Activated T-cell treated with anti-CD3 and anti-CD28 coated beads, Interleukin-2, amount 50 U/mL, for 4 hours (primary cell): ENCODE measurements around the gene CLPTM1L. TPM values are rescaled to one million over a fixed set of nuclear protein-coding genes. Genes with fewer than 3 reads are reported as not detected.
"Not testable (repeated sequence)": the region's sequence is repeated elsewhere in the genome, so short reads cannot be mapped to it uniquely, and the experiment has no call there.

Source experiments
- ATAC-seq, 2 donors: fragments of 200-7000 bp; cut with Tn5 transposase; one replicate each; pipeline ENCODE4 v1.10.0; 2021
- DNase-seq: peaks from one replicate; pipeline ENCODE4 v3.0.0-alpha.2; 2020
- H3K27me3 Mint-ChIP-seq: one replicate; pipeline ENCODE4 v1.8.0; 2021; ENCODE audit warnings: low read depth, mixed read lengths
- H3K36me3 Mint-ChIP-seq: one replicate; pipeline ENCODE4 v1.8.0; 2022; ENCODE audit warnings: mixed read lengths; ENCODE audit not compliant: insufficient read depth
- H3K4me1 Mint-ChIP-seq: one replicate; pipeline ENCODE4 v1.8.0; 2021; ENCODE audit warnings: low read depth, mixed read lengths
- H3K4me3 Mint-ChIP-seq: one replicate; pipeline ENCODE4 v1.8.0; 2021; ENCODE audit warnings: mild to moderate bottlenecking, moderate library complexity, mixed read lengths
- H3K9me3 Mint-ChIP-seq: one replicate; pipeline ENCODE4 v1.8.0; 2021; ENCODE audit warnings: mixed read lengths
- total RNA-seq, 3 donors: library from RNA; stranded (reverse); gene quantifications; one replicate each; pipeline ENCODE4 v1.2.1, GENCODE V29; 2021

Gene CLPTM1L
- total RNA-seq, 3 donors from 2014 or later = 143 to 150 (median 145) TPM

DNA sequence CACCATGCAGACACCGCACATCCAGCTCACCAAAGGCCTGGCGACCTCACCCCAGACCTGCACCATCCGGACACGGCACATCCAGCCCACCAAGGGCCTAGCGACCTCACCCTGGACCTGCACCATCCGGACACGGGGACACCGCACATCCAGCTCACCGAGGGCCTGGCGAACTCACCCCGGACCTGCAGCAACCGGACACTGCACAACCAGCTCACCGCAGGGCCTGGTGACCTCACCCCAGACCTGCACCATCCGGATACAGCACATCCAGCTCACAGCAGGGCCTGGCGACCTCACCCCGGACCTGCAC lies 61.2 kb downstream of the CLPTM1L start:
- not testable (repeated sequence) for H3K4me1 Mint-ChIP-seq, H3K27me3 Mint-ChIP-seq, H3K36me3 Mint-ChIP-seq, DNase-seq, H3K9me3 Mint-ChIP-seq, ATAC-seq, H3K4me3 Mint-ChIP-seq

DNA sequence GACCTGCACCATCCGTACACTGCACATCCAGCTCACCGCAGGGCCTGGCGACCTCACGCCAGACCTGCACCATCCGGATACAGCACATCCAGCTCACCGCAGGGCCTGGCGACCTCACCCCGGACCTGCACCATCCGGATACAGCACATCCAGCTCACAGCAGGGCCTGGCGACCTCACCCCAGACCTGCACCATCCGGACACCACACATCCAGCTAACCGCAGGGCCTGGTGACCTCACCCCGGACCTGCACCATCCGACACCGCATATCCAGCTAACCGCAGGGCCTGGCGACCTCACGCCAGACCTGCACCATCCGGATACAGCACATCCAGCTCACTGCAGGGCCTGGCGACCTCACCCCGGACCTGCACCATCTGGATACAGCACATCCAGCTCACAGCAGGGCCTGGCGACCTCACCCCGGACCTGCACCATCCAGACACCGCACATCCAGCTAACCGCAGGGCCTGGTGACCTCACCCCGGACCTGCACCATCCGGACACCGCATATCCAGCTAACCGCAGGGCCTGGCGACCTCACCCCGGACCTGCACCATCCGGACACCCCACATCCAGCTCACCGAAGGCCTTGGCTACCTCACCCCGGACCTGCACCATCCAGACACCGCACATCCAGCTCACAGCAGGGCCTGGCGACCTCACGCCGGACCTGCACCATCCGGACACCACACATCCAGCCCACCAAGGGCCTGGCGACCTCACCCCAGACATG lies 61.7 kb downstream of the CLPTM1L start:
- DNase-seq, ATAC-seq, H3K27me3 Mint-ChIP-seq, H3K9me3 Mint-ChIP-seq, H3K36me3 Mint-ChIP-seq, H3K4me3 Mint-ChIP-seq, H3K4me1 Mint-ChIP-seq: not testable (repeated sequence)

DNA sequence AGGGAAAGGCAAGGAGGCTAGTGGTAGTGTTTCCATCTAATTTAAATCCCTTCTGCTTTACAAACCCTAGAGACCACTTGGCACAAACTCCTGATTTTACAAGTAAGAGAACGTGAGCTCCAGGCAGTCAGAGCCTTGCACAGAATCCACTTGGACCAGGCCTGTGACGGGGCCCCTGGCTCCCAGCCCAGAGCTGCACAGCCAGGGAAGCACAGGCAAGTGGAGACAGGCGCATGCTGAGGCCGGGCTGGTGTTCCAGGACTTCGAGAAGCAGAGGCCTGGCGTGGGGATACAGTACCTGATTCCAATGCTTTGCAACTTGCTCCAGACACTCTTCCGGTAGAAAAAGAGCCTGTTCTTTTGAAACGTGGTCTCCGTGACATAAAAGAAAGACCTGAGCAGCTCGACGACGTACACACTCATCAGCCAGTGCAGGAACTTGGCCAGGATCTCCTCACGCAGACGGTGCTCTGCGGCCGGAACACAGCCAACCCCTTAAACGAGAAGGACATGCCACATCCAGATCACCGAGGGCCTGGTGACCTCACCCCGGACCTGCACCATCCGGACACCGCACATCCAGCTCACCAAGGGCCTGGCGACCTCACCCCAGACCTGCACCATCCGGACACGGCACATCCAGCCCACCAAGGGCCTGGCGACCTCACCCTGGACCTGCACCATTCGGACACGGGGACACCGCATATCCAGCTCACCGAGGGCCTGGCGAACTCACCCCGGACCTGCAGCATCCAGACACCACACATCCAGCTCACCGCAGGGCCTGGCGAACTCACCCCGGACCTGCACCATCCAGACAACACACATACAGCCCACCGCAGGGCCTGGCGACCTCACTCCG lies 62.5 kb downstream of the CLPTM1L start:
- Mint-ChIP-seq H3K36me3 (peaks cover 3% of the 10 kb centered on the region), H3K4me3 (no peak overlapping the region), H3K9me3 (peaks cover 3% of the 10 kb centered on the region), H3K27me3 (no peaks in the 10 kb centered on the region), H3K4me1 (no peaks in the 10 kb centered on the region)
- DNase-seq (no peak), ATAC-seq (no peak)

DNA sequence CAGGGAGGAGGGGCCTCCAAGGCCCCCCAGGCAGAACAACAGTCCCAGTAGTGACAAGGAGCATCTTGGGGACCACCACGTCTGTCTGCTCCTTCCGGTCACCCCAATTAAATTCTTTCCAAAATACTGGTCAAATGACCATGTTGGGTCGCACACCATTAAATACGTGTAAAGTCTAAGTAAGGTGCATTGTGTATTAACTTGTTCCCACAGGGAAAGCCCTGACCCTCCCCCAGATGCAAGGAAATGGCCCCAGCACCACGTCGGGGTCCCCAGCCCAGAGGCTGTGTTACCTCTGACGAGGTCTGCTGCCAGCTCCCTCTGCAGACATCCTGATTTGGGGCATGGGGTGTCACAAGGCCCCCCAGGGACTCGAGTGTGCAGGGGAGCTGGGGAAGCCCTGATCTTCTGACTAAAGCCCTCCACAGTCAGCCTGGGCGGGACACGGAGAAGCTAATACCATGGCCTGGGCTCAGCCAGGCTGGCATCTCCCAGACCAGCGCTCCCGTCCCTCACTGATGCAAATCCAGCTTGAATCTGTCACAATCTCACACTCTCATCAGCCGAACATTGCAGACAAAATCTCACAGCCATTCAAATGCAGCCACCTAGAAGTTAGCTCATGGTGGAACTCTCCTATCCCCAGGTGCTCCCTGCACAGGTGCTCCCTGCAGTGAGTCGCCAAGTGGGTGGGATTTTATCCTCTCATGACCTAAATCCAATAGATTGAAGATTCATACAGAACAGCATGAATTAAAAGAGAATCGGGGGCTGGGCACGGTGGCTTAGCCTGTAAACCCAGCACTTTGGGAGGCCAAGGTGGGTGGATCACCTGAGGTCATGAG lies 63.6 kb downstream of the CLPTM1L start:
- no peak for DNase-seq
- no peak overlapping the region for H3K4me3 Mint-ChIP-seq

DNA sequence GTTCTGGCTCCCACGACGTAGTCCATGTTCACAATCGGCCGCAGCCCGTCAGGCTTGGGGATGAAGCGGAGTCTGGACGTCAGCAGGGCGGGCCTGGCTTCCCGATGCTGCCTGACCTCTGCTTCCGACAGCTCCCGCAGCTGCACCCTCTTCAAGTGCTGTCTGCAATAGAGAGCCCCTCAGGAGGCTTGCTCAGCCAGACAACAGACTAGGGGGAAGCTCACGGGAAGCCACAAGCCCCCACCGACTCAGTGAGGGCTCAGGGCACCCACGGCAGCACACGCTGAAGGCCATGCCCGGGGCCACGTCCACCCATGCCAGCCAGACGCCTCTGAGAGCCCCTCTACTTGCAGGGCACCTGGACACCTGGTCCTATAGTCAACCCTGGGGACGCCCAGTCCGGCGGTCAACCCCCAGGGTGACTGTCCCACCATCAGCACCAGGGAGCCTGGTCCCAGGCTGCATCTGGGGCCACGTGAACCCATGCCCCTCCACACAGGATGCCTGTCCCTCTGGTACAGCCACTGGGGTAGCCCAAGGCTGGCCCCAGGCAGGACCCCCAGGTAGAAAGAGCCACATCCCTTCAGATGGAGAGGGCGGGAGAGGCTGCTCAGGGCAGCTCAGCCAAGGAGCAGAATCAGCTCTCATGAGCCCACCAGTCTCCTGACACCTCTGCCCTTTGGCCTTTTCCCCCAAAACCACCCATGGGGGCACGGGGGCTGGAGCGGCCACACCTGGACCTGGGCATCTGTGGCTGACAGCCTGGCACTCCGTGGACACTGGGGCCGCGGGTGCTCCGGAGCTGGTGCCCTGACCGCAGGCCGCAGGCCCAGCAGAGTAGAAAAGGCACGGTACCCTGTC lies 64.5 kb downstream of the CLPTM1L start:
- DNase-seq (no peak), ATAC-seq (no peak)
- no peaks in the 10 kb centered on the region for H3K27me3 Mint-ChIP-seq
- H3K9me3 Mint-ChIP-seq = peaks cover 3% of the 10 kb centered on the region
- H3K4me3 Mint-ChIP-seq = no peak overlapping the region
- peaks cover 3% of the 10 kb centered on the region for H3K36me3 Mint-ChIP-seq
- no peaks in the 10 kb centered on the region for H3K4me1 Mint-ChIP-seq

More for the DNA sequence above, 63.6 kb downstream of the CLPTM1L start:
- Mint-ChIP-seq H3K4me1 (no peaks in the 10 kb centered on the region), H3K27me3 (no peaks in the 10 kb centered on the region), H3K36me3 (peaks cover 3% of the 10 kb centered on the region), H3K9me3 (peaks cover 3% of the 10 kb centered on the region)
- ATAC-seq = no peak

DNA sequence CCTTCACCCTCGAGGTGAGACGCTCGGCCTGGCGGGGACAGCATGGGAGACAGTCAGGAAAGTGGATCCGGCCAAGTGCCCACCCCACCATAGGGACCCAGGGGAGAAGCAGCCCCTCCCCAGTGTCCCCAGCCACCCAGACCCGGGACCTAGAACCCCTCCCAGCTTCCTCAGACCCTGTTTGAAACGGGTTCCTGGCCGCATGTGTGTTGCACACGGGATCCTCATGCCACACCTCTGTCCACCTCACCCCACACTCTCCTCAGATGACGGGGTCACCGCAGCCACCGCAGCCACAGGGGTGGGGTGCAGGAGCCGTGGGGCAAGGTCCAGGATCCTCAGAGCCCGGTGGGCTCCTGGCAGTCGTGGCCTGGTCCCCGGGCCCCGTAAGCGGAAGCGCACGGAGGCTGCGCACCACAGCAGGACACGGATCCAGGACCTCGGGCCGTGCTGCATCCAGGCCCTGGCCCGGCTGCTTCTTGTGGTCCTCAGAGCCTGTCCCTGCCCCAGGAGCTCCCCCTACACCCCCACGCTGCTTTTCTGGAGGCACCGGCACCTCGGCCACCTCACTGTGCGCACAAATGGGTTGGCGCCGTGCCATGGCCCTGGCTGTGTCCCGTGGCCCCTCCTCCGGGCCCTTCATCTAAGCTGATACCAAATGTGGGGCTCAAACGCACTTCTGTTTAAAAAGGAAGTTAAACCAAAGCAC lies 65.3 kb downstream of the CLPTM1L start:
- peaks cover 3% of the 10 kb centered on the region for H3K9me3 Mint-ChIP-seq
- DNase-seq (no peak), ATAC-seq (no peak)
- no peak overlapping the region for H3K4me3 Mint-ChIP-seq
- H3K27me3 Mint-ChIP-seq = no peaks in the 10 kb centered on the region
- H3K4me1 Mint-ChIP-seq = no peaks in the 10 kb centered on the region
- peaks cover 3% of the 10 kb centered on the region for H3K36me3 Mint-ChIP-seq

DNA sequence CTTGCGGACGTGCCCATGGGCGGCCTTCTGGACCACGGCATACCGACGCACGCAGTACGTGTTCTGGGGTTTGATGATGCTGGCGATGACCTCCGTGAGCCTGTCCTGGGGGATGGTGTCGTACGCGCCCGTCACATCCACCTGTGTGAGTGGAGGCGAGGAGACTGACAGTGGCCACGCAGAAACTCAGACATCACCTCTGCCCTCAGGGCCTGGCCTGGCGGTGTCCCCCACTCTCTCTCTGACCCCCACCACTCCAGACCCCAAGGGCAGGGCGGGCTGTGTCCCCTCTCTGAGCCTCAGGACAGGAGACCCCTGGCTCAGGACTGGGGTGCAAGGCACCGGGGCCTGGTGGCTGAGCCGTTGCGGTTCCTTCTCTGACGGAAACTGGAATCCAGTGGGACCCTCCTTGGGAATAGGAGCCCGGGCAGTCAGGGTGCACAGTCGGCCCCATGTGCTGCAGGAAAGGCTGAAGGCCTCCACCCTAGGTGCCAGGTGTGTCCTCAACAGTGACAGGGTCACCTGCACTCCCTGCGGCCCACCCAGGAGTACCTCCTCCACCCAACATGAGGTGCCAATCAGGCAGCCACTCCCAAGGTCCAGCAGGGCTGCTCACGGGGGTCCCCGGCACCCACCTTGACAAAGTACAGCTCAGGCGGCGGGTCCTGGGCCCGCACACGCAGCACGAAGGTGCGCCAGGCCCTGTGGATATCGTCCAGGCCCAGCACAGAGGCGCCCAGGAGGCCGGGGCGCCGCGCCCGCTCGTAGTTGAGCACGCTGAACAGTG lies 66.0 kb downstream of the CLPTM1L start:
- no peaks in the 10 kb centered on the region for H3K27me3 Mint-ChIP-seq
- DNase-seq = no peak
- no peaks in the 10 kb centered on the region for H3K4me1 Mint-ChIP-seq
- no peak overlapping the region for H3K4me3 Mint-ChIP-seq
- H3K9me3 Mint-ChIP-seq = peaks cover 3% of the 10 kb centered on the region
- no peak for ATAC-seq
- H3K36me3 Mint-ChIP-seq = peaks cover 3% of the 10 kb centered on the region

DNA sequence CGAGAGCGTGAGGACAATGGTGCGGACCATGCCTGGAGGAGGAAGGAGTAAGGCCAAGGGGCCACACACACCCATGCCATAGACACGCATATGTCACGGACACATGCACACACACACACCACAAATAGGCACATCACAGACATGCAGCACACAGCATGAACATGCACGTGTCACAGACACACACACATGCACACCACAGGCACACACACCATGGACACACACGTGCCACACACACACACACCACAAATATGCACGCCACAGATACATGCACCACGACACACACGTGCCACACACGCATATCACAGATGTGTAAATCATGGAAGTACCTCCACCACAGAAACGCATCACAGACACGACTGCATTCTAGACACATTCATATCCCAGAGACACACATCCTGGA lies 66.7 kb downstream of the CLPTM1L start:
- DNase-seq = no peak
- Mint-ChIP-seq H3K36me3 (peaks cover 3% of the 10 kb centered on the region), H3K4me3 (no peak overlapping the region), H3K4me1 (no peaks in the 10 kb centered on the region), H3K27me3 (no peaks in the 10 kb centered on the region), H3K9me3 (peaks cover 3% of the 10 kb centered on the region)
- no peak for ATAC-seq

DNA sequence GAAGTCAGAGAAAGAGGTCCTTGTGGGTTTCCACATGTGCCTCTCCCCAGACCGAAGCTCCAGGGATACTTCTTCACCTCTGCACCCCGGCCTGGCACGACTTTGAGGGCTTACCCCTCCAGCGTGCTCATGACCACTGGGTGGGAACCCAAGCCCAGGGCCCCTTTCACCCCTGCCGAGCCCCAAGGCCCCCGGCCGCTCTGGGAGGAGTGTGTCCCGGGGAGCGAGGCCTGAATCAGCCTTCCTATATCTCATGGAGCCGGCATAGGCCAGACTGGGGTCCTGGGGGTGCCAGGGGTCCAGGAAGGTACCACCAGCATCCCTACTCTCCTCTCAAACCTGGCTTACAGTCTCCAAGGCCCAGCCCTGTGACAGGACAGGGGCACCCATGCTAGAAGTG lies 67.1 kb downstream of the CLPTM1L start:
- no peaks in the 10 kb centered on the region for H3K27me3 Mint-ChIP-seq
- no peaks in the 10 kb centered on the region for H3K4me1 Mint-ChIP-seq
- no peak for ATAC-seq
- no peak overlapping the region for H3K4me3 Mint-ChIP-seq
- DNase-seq = no peak
- H3K9me3 Mint-ChIP-seq = peaks cover 3% of the 10 kb centered on the region
- peaks cover 3% of the 10 kb centered on the region for H3K36me3 Mint-ChIP-seq

DNA sequence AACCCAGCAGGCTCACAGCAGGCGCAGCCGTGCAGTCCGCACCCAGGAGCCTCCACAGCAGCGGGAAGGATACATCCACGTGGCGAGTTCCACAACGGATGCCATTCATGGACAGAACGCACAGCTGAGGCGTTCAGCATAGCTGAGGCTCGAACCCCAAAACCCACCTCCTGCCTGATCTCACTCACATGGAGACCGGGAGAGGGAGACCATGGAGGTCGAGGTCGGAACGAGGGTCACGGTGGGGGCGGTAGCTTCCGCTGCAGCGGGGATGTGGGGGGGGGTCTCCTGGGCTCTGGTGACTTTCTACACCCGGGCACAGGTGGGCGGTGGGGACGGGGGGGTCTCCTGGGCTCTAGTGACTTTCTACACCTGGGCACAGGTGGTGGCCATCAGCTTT lies 67.6 kb downstream of the CLPTM1L start:
- no peak for DNase-seq
- Mint-ChIP-seq H3K36me3 (peaks cover 3% of the 10 kb centered on the region), H3K27me3 (no peaks in the 10 kb centered on the region), H3K9me3 (peaks cover 3% of the 10 kb centered on the region), H3K4me3 (no peak overlapping the region), H3K4me1 (no peaks in the 10 kb centered on the region)
- no peak for ATAC-seq

DNA sequence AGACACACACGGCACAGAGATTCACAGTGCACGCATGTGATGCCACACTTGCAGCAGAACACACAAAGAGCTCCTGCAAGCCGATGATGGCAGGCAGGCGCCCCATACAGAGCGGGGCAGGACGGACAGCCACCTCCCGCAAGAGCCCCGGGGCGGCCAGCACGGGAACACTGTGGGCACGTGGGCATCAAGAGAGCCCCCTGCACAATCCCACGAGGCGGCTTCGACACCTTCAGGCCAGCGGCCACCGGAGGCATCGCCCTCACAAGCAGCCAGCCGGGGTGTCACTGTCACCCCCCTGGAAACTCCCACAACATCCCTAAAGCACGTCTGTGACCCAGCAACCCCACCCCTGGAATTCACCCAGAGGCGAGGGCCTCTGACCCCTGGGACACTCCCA lies 68.0 kb downstream of the CLPTM1L start:
- no peaks in the 10 kb centered on the region for H3K4me1 Mint-ChIP-seq
- H3K4me3 Mint-ChIP-seq = no peak overlapping the region
- DNase-seq (no peak), ATAC-seq (no peak)
- no peaks in the 10 kb centered on the region for H3K27me3 Mint-ChIP-seq
- H3K36me3 Mint-ChIP-seq = peaks cover 3% of the 10 kb centered on the region
- peaks cover 3% of the 10 kb centered on the region for H3K9me3 Mint-ChIP-seq

DNA sequence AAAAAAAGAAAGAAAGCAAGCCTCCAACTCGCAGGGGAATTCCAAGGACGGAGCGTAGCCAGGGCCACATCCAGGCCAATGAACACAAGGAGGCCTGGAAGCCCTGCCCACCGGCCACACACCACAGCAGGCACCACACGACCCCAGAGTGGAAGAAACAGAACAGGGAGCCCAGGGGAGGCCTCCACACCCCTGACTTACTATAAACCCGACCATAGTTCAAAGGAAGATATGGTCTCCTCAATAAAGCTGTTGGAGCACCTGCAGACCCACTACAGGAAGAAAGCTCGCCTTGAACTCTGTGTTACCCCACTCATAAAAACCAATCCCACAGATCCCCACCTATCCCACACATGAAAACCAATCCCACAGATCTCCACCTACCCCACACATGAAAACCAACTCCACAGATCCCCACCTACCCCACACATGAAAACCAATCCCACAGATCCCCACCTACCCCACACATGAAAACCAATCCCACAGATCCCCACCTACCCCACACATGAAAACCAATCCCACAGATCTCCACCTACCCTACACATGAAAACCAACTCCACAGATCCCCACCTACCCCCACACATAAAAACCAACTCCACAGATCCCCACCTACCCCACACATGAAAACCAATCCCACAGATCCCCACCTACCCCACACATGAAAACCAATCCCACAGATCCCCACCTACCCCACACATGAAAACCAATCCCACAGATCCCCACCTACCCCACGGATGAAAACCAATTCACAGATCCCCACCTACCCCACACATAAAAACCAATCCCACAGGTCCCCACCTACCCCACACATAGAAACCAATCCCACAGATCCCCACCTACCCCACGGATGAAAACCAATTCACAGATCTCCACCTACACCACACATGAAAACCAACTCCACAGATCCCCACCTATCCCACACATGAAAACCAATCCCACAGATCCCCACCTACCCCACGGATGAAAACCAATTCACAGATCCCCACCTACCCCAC lies 69.2 kb downstream of the CLPTM1L start:
- H3K27me3 Mint-ChIP-seq, H3K4me3 Mint-ChIP-seq, H3K36me3 Mint-ChIP-seq, H3K4me1 Mint-ChIP-seq, ATAC-seq, H3K9me3 Mint-ChIP-seq, DNase-seq: not testable (repeated sequence)
